Aorta (tissue), 5 donors: ENCODE measurements around the gene ZNF205. TPM values are rescaled to one million over a fixed set of nuclear protein-coding genes. Genes with fewer than 3 reads are reported as not detected.

Experiments used
- ATAC-seq: fragments of 200-7000 bp; cut with Tn5 transposase; one replicate; pipeline ENCODE4 v1.9.1; 2022; ENCODE audit warnings: moderate library complexity; ENCODE audit not compliant: low FRiP score
- DNase-seq, 2 donors: peaks; one replicate each; pipeline ENCODE4 v3.0.0-alpha.2; 2020
- H3K27ac ChIP-seq, 2 donors: one replicate each; pipeline ENCODE4 v1.5.1; 2013; ENCODE audit warnings: low read length in 2 of 2, mild to moderate bottlenecking in 2 of 2, moderate library complexity in 2 of 2, control low read depth in 1 of 2, inconsistent platforms in 1 of 2, low read depth in 1 of 2
- H3K27me3 ChIP-seq, 2 donors: one replicate each; pipeline ENCODE4 v1.6.1; 2013; ENCODE audit warnings: control low read depth in 1 of 2, low read length in 1 of 2, mild to moderate bottlenecking in 1 of 2, moderate library complexity in 1 of 2; ENCODE audit not compliant: insufficient read depth in 2 of 2, control insufficient read depth in 1 of 2
- H3K36me3 ChIP-seq, 2 donors: one replicate each; pipeline ENCODE4 v1.6.1; 2013; ENCODE audit warnings: control low read depth in 1 of 2, low read length in 1 of 2, mild to moderate bottlenecking in 1 of 2; ENCODE audit not compliant: insufficient read depth in 2 of 2, control insufficient read depth in 1 of 2
- H3K4me1 ChIP-seq, 2 donors: one replicate each; pipeline ENCODE4 v1.6.1; 2013; ENCODE audit warnings: low read length in 2 of 2, control low read depth in 1 of 2, mild to moderate bottlenecking in 1 of 2, moderate library complexity in 1 of 2; ENCODE audit not compliant: insufficient read depth in 2 of 2, control insufficient read depth in 1 of 2
- H3K4me3 ChIP-seq, 2 donors: one replicate each; pipeline ENCODE4 v1.5.1; 2013; ENCODE audit warnings: low read length in 2 of 2, control low read depth in 1 of 2, mild to moderate bottlenecking in 1 of 2
- H3K9me3 ChIP-seq: one replicate; pipeline ENCODE4 v1.6.1; 2013; ENCODE audit warnings: mild to moderate bottlenecking, low read length; ENCODE audit not compliant: control insufficient read depth
- WGBS, 2 donors: extraction: QIAGEN DNeasy Blood & Tissue Kit; methylation state at CpG; one replicate each; pipeline ENCODE4 v1.1.7; 2013; 5-methylcytosine and 5-hydroxymethylcytosine counted together
- intact Hi-C, 2 donors: fragments of 100-400 bp; cut with DNase I; formaldehyde crosslinking; loops; one replicate each; pipeline versions ENCODE4 v1.14.2 to v1.15.0; 2022
- polyA plus RNA-seq, 2 donors: library from polyadenylated mRNA; stranded (reverse); fragments of 200-250 nt; gene quantifications; one replicate each; pipeline ENCODE4 v1.2.3, GENCODE V29; 2013
- total RNA-seq, 2 donors: library from RNA; stranded (reverse); fragmentation: NEBNext Ultra II Directional; extraction: Animal tissue kit (Norgen Biotek cat#: 25700); gene quantifications; one replicate each; pipeline ENCODE4 v1.2.1, GENCODE V29; 2021
- donor health status: healthy with polysubstance abuse.
- donor health status: Bipolar disorder and iron deficiency.
- donor health status: DM: no; HTN: no; CAD: no.
- donor health status: DM: no; HTN: no; CAD: no.
- donor health status: DM: yes; HTN: yes; CAD: no.

Gene ZNF205
- total and polyA plus RNA-seq, 4 donors = 7.1 to 36.6 (median 9.5) TPM

GRCh38 chr16:3097266-3097665, 15.1 kb upstream of the ZNF205 start:
- WGBS, 2 donors = 22 to 31% methylated on average over 8 of the region's 8 CpGs
- Histone ChIP-seq H3K4me1 (no peaks in the 10 kb centered on the region), H3K27ac (no peak overlapping the region), H3K36me3 (no peaks in the 10 kb centered on the region), H3K9me3 (no peaks in the 10 kb centered on the region), H3K4me3 (no peak overlapping the region), H3K27me3 (no peaks in the 10 kb centered on the region)
- no peak for ATAC-seq
- intact Hi-C loops = no loop called here
- no peak for DNase-seq

- H3K4me3 ChIP-seq = no peak within 1 kb of the TSS
- H3K27me3 ChIP-seq = no peaks in the 10 kb centered on the region
- intact Hi-C loops = no loop called here
- ATAC-seq = no peak
- DNase-seq = no peak
- H3K36me3 ChIP-seq = no peaks in the 10 kb centered on the region
- 15 to 23% methylated on average over 21 of the region's 21 CpGs for WGBS, 2 donors
- H3K27ac ChIP-seq = no peak within 1 kb of the TSS
- no peaks in the 10 kb centered on the region for H3K9me3 ChIP-seq
- H3K4me1 ChIP-seq = no peaks in the 10 kb centered on the region
Measured at GRCh38 chr16:3098459-3099394, 13.7 kb upstream of the ZNF205 start, which contains the start of gene ZSCAN10. Gene ZSCAN10 (minus strand): TSS chr16:3099294. CDS start chr16:3092937, 6,357 bp downstream.

- no peak for DNase-seq
- no peak overlapping the region for H3K27ac ChIP-seq
- no peak for ATAC-seq
- no peaks in the 10 kb centered on the region for H3K27me3 ChIP-seq
- H3K9me3 ChIP-seq = no peaks in the 10 kb centered on the region
- no peaks in the 10 kb centered on the region for H3K4me1 ChIP-seq
- no peak overlapping the region for H3K4me3 ChIP-seq
- H3K36me3 ChIP-seq = no peaks in the 10 kb centered on the region
- intact Hi-C loops = no loop called here
- 17 to 19% methylated on average over 5 of the region's 5 CpGs for WGBS, 2 donors
Measured at GRCh38 chr16:3099395-3099731, 13.0 kb upstream of the ZNF205 start.

GRCh38 chr16:3099732-3100499, 12.5 kb upstream of the ZNF205 start:
- peak; percentile 95 for DNase-seq
- no peak overlapping the region for H3K27ac ChIP-seq
- no peak overlapping the region for H3K4me3 ChIP-seq
- H3K4me1 ChIP-seq = no peaks in the 10 kb centered on the region
- WGBS, 2 donors = 1 to 2% methylated on average over 37 to 39 of the region's 39 CpGs
- H3K27me3 ChIP-seq = no peaks in the 10 kb centered on the region
- intact Hi-C loops = no loop called here
- H3K36me3 ChIP-seq = no peaks in the 10 kb centered on the region
- ATAC-seq = peak; percentile 92
- no peaks in the 10 kb centered on the region for H3K9me3 ChIP-seq

GRCh38 chr16:3101018-3101840, 11.2 kb upstream of the ZNF205 start:
- ATAC-seq (no peak), DNase-seq (peak in 1 of 2 donors; percentile 46)
- no peaks in the 10 kb centered on the region for H3K27me3 ChIP-seq
- H3K4me3 ChIP-seq = no peak overlapping the region
- H3K27ac ChIP-seq = no peak overlapping the region
- intact Hi-C loops = no loop called here
- H3K4me1 ChIP-seq = no peaks in the 10 kb centered on the region
- 49 to 53% methylated on average over 29 of the region's 29 CpGs for WGBS, 2 donors
- no peaks in the 10 kb centered on the region for H3K9me3 ChIP-seq
- no peaks in the 10 kb centered on the region for H3K36me3 ChIP-seq

- no peaks in the 10 kb centered on the region for H3K9me3 ChIP-seq
- intact Hi-C loops = no loop called here
- no peak overlapping the region for H3K27ac ChIP-seq
- no peaks in the 10 kb centered on the region for H3K27me3 ChIP-seq
- no peaks in the 10 kb centered on the region for H3K36me3 ChIP-seq
- ATAC-seq = peak; percentile 33
- H3K4me3 ChIP-seq = no peak overlapping the region
- peak in 1 of 2 donors; percentile 49 for DNase-seq
- no peaks in the 10 kb centered on the region for H3K4me1 ChIP-seq
- WGBS, 2 donors = 33 to 39% methylated on average over 27 of the region's 27 CpGs
Measured at GRCh38 chr16:3101841-3102470, 10.4 kb upstream of the ZNF205 start.

- peak overlapping the region in 1 of 2 donors; percentile 28 for H3K27ac ChIP-seq
- no peaks in the 10 kb centered on the region for H3K36me3 ChIP-seq
- H3K27me3 ChIP-seq = no peaks in the 10 kb centered on the region
- H3K4me1 ChIP-seq = no peaks in the 10 kb centered on the region
- no peaks in the 10 kb centered on the region for H3K9me3 ChIP-seq
- WGBS, 2 donors = 1 to 3% methylated on average over 54 to 74 of the region's 74 CpGs
- peak overlapping the region in 1 of 2 donors; percentile 62 for H3K4me3 ChIP-seq
- intact Hi-C loops = loop anchor here in 1 of 2 donors (5.0 kb wide), 1 partner anchor 49 kb away; no protein-coding TSS in a partner anchor
- ATAC-seq (peak; percentile 94), DNase-seq (peak; percentile 94 to 96)
Measured at GRCh38 chr16:3106205-3106928, 6.0 kb upstream of the ZNF205 start.
